ENCODE measurements around the gene P2RX6. TPM values are rescaled to one million over a fixed set of nuclear protein-coding genes. Genes with fewer than 3 reads are reported as not detected.
"Not testable (repeated sequence)": the region's sequence is repeated elsewhere in the genome, so short reads cannot be mapped to it uniquely, and the experiment has no call there.

P2RX6 gene
- total RNA-seq (2014; rRNA removed; shearing (Covaris generic)) = 1.0 and 1.5 TPM in 2 replicates

GRCh38 chr22:21014726-21015465 is at the start of gene P2RX6:
P2RX6 (plus strand) TSS chr22:21015165; CDS start chr22:21015175, 10 bp downstream.
- peak; percentile 27 for DNase-seq (ENCODE audit: low spot score)

- no peak for DNase-seq (ENCODE audit: low spot score)
These were observed 48.8 kb upstream of the P2RX6 start for GRCh38 chr22:20965888-20966855.

GRCh38 chr22:20966883-20967696 is 47.9 kb upstream of the P2RX6 start, which contains the start of gene AIFM3:
AIFM3 (plus strand) TSS chr22:20967255; CDS start chr22:20967945, 690 bp downstream.
- DNase-seq (ENCODE audit: low spot score) = no peak

GRCh38 chr22:20967697-20968211 is 47.2 kb upstream of the P2RX6 start:
- DNase-seq (ENCODE audit: low spot score) = no peak

GRCh38 chr22:20968281-20968977 is 46.5 kb upstream of the P2RX6 start:
- DNase-seq (ENCODE audit: low spot score) = no peak

- DNase-seq (ENCODE audit: low spot score) = no peak
These were observed 43.9 kb upstream of the P2RX6 start for GRCh38 chr22:20970939-20971657.

- DNase-seq (ENCODE audit: low spot score) = not testable (repeated sequence)
These were observed 42.8 kb upstream of the P2RX6 start for GRCh38 chr22:20972014-20972694.

- DNase-seq (ENCODE audit: low spot score) = no peak
These were observed 41.9 kb upstream of the P2RX6 start for GRCh38 chr22:20972933-20973577.

- no peak for DNase-seq (ENCODE audit: low spot score)
These were observed 41.2 kb upstream of the P2RX6 start for GRCh38 chr22:20973634-20974286.

GRCh38 chr22:20974336-20974955 is 40.5 kb upstream of the P2RX6 start:
- no peak for DNase-seq (ENCODE audit: low spot score)

GRCh38 chr22:20975541-20976290 is 39.2 kb upstream of the P2RX6 start:
- no peak for DNase-seq (ENCODE audit: low spot score)

- DNase-seq (ENCODE audit: low spot score) = no peak
These were observed 38.6 kb upstream of the P2RX6 start for GRCh38 chr22:20976291-20976877.

GRCh38 chr22:20977019-20977418 is 37.9 kb upstream of the P2RX6 start:
- no peak for DNase-seq (ENCODE audit: low spot score)

- DNase-seq (ENCODE audit: low spot score) = no peak
These were observed 37.3 kb upstream of the P2RX6 start for GRCh38 chr22:20977516-20978170.

GRCh38 chr22:20978419-20978818 is 36.5 kb upstream of the P2RX6 start:
- no peak for DNase-seq (ENCODE audit: low spot score)

- no peak for DNase-seq (ENCODE audit: low spot score)
These were observed 35.6 kb upstream of the P2RX6 start for GRCh38 chr22:20979243-20979809.
